GM21360 (cell line): Measurements from ENCODE around the gene SAMD10.
"Not testable (repeated sequence)": the region's sequence is repeated elsewhere in the genome, so short reads cannot be mapped to it uniquely, and the experiment has no call there.

Experiments used
- ATAC-seq: cut with Tn5 transposase; IDR thresholded peaks from one replicate; pipeline ENCODE4 v1.9.1; 2021; ENCODE audit warnings: mild to moderate bottlenecking, moderate library complexity; ENCODE audit not compliant: unreplicated experiment

SAMD10 gene

DNA sequence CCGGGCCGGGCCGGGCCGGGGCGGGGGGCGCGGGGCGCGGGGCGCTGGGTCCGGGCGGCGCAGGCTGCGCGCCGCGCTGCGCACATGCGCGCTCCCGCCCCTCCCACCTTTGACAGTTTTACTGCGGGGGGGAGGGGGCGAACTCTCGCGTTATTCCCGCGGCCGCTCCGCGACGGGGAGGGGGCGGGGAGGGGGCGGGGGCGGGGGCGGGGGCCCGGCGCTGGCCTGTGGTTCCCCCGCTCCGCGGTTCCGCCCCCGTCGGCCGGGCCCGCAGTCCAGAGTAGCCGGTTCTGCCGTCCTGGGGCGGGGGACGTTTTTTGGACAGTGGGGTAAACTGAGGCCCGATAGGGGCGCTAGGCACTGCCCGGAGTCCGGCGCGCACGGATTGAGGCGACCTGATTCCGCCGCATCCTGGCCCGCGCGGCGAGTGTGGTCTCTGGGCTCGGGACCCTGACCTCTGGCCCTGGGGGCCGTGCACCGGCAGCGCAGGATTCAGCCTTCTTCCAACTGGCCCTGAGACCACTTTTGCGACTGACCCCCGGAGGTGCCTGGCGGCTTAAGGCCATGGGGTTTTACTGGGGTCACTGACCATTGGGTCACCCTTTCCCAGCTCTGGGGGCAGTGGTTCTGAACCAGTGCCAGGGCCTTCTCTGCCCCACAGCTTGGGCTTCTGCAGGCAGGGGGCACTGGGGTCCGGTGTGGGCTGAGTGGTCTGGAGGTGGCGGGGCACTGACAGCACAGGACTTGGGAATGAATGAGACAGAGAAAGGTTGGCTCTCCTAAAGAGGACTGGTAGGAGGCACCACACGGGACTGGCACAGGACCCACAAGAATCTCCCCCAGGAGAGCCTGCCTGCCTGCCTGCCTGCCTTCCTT, 9.4 kb downstream of the SAMD10 start, which contains the start of gene ZNF512B:
Gene ZNF512B (minus strand): TSS at position 93 of the 876 bp plus-strand sequence. CDS start 1,980 bp downstream, outside the sequence.
- no peak for ATAC-seq

DNA sequence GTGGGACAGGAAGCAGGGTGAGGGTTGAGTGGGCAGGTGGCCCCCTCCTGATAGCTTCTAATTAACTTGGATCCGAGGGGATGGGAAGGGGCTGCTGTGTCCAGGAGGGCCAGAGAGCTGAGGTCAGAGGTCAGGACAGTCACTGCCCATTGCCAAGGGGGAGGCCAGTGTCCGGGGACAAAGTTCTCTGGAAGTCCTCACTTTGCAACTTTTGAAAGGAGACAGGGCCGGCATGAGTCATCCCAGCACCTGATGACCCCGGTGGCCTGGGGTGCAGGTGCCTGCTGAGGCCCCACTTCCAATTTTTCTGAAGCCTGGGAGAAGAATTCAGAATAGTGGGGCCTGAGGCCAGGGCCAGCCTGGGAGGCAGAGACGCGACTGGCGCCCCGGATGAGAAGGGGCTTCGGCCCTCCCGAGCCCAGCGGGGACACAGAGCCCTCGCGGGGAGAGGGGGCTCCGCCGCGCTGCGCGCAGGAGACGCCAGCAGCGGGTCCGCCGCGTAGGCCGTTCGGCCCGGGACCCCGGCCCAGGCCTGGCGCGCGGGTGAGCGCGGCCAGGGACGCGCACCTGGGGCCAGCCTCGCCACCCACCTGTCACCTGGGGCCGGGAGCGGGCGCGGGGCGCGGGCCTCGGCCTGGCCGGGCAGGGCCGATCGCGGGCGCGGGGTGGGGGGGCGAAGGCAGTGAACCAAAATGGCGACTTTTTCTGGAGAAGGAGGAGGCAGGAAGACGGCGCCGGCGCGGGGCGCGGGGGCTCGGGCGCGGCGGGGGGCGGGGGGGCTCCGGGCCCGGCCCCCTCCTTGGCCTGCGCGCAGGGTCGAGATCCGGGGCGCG, 10.3 kb downstream of the SAMD10 start:
- no peak for ATAC-seq

DNA sequence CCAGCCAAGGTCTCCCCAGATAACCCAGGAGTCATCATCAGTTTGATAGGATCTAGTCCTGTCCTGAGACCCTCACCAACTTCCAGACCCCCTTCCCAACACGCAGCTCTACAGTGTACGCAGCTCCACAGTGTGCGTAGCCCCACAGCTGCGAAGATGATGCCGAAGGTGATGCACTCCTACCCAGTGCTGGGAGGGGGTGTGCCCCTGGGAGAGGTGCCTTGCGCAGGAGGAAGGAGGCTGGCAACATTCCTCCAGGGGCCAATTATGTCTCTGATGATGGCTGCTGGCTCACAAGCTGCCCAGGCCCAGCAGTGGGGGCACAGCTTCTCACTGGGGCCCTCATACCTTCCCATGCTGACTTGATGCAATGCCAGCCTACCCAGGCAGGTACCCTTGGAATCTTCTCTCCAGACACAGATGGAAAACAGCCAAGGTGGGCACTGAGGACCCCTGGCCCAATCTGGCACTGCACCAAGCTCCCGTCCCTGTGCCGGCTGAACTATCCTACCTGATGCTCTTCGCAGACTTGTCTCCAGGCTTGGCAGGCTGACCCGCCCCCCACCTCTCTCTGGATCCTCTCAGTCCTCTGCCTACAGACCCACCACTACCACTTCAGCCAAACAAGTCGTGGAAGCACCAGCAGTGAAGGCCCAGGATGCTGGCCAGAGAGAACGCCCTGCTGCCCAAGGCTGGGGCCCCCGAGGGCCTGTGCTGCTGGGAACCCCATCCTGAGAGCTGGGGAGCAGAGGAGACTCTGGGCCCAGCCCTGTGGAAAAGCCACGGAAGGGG, 11.1 kb downstream of the SAMD10 start:
- ATAC-seq, result no peak

DNA sequence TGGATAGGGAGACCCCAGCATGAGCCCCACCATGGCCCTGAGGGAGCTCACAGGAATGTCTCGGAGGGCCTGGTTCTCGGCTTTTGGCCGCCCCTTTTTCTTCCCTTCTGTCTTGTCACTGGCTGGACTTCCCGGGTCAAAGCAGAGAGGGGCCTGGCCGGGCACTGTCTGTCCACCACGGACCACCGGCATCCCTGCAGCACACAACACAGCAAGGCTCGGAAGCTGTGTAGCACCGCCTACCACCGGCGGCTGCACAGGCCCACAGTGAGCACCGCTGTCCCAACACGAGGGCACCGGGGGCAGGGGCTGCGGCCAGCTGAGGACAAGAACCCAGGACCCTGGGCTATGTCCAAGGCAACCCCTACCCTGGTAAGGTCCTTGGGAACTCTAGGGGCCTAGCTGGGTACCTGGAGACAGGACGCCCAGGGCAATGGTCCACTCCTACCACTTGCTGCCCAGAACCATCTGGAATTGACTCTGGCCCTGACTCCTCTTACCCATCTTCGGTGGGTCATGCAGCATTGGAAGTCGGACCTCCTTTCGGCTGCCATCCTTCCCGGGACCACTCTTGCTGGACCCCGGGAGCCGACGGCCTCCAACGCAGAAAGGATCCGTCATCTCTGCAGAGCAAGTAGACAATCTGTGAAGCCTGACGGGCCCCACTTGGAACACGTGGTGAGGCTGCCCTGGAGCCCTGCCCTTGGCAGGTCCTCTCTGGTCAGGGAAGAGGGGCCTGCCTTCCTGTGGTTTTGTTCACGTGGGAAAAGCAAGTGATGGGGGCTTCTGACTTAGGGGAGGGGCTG, 11.9 kb downstream of the SAMD10 start:
- ATAC-seq, result no peak

DNA sequence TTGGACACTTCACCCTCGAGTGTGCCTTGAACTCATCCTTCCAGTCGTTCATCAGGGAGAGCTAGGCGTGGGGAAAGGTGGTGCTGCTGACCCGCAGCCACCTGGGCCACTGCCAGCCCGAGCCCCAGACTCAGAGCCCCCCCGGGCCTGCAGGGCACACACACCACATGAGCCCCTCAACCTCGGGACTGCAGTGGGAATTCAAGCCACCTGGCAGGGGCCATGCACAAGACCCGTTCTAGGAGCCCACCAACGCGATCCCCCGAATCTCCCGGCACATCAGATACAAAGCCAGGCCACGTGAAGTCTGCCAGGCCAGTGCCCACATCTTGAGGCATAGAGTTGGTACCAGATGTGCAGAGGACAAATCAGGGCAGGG, 12.5 kb downstream of the SAMD10 start:
- no peak for ATAC-seq

DNA sequence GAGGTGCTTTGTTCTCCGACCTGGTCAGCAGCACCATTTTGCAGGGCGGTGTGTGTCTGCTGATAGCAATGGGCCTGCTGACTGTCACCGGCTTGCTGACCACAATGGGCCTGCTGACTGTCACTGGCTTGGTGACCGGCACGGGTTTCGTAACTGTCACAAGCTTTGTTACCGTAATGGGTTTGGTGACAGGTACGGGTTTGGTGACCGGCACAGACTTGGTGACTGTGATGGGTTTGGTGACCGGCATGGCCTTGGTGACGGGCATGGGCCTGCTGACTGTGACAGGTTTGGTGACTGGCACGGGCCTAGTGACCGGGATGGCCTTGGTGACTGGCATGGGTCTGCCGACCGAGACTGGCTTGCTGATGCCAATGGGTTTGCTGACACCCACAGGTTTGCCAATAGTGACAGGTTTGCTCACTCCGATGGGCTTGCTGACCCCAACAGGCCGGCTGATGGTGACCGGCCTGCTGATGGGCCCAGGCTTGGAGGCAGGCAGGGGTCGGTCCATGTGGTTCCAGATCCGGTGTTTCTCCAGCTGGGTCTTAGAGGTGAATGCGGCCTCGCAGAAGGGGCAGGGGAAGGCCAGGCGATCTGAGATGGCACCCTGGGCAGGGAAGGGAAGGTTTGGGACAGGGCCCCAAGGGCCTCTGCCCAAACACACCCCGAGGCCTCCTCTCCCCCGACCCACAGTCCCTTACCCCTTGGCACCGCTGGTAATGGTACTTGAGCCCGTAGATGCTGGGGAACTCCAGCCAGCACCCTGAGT, 13.1 kb downstream of the SAMD10 start:
- ATAC-seq, result no peak

DNA sequence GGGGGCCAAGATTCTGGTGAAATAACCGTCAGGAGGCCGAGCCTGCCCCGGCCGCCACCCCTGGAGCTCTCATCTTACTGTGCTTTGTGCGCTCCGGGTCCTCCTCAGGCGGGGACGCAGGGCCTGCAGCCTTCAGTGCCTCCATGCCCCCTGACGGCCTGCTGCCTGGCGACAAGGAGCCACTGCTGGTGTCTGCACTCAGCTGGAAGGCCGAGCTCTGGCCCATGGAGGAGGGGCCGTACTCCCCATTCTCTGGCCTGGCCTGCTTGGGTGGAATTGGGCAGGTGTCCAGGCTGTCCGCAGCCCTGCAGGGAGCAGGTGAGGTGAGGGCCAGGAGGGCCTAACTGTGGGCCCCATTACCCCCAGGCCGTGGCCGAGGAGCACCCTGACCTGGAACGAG, 15.0 kb downstream of the SAMD10 start:
- no peak for ATAC-seq

DNA sequence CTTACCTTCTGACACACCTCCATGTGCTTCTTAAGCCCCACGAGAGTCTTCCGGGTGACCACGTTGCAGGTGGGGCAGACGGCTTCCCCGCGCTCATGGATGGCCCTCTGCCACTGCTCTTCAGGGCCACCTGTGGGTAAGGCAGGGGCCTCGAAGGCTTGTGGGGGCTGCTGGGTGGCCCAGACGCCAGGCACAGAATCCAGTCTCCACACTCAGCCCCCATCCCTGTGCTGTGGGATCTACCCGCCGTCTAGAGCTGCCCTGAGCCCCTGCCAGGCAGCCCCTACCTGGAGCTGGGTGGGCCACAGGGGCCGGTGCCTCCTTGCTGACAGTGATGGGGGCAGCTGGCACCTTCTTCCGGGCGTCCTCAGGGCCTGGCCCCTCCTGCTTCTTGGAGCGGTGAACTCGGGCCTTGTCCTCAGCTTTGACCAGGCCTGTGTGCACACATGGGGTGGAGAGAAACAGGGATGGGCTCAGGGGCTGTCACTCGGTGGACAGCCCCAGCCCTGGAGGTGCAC, 15.6 kb downstream of the SAMD10 start:
- no peak for ATAC-seq

DNA sequence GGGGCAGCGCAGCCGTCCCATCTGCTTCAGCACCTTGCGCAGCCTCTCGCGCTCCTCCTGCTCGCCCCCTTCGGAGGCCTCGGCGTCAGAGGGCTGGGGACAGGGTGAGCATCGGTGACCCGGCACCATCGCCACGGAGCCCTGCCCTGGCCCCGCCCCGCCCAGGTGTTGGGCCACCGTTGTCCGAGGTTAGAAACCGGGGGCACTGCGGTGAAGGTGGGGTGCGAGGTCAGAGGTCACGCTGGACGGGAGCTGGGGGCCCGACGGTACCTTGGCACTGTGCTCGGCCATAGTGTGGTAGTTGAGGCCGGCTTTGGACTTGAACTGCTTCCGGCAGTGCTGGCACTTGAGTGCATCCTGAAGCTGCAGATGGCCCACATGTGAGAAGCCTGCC, 16.1 kb downstream of the SAMD10 start:
- ATAC-seq, result no peak

DNA sequence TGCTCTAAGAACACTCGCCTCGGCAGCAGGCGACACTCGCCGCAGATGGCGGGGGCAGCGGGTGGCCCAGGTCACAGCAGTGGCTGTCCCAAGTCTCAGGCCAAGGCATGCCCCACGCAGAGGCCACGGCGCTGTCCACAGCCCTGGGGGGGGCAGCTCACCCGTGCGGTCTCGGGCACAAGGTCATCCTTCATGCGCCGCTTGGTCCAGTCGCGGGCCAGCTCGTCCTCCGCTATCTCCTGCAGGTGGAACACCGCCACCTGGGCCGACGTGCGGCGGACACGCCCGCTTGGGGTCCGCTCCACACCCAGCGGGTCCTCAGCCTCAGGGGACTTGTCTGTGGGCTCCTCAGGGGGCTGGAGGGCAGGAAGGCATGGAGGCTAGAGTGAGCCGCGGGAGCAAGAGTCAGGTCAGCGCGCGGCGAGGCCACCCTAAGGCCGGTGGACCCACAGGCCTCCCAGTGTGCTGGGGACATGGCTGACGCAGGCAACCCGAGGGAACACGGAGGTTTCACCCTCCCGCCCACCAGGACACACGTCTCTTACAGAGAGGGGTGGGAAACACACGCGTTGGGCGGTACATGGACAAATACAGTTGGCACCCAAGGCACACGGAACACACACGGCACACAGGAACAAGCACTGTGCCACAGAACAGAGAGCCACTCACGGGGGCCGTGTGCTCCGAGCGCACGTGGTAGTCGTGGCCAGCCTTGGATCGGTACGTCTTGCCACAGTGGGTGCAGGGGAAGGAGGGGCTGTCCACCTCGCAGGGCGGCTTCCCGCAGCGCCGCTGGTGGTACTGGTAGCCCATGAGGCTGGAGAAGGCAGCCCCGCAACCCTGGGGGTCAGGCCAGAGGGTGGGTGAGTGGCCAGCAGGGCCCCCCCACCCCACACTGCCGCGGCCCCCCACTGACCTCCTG, 16.8 kb downstream of the SAMD10 start:
- no peak for ATAC-seq

DNA sequence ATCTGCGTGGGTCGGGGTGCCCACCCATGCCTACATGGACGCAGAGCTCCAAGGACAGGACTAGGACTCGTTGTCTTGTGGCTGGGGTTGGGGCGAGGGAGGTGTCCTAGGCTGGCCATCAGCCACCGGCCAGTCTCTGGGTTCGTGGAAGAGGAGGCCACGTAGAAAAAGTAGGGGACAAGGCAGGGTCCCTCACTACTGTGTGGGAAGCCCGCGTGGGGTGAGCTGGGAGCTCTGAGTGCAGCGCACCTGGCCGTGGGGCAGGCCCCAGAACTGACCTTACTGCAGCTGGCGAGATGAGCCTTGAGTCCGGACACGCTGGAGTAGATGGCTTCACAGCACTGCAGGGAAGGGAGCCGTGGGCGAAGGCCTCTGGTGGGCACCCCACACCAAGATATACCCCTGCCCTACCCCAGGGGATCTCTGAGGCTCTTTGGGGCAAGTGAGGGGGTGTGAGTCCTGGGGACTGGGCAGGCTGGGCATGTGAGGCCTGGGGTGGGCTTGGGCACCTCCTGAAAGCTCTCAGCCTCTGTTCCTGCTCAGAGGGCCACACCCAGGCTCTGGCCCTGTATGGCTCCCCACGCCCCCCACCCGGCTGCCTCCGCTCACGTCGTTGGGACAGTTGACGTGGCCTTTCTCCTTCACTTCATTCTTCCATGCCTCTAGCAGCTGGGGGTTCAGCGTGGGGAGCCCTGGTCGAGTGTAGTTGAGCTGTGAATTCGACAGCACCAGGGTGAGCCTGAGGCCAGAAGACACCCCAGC, 17.6 kb downstream of the SAMD10 start:
- no peak for ATAC-seq

DNA sequence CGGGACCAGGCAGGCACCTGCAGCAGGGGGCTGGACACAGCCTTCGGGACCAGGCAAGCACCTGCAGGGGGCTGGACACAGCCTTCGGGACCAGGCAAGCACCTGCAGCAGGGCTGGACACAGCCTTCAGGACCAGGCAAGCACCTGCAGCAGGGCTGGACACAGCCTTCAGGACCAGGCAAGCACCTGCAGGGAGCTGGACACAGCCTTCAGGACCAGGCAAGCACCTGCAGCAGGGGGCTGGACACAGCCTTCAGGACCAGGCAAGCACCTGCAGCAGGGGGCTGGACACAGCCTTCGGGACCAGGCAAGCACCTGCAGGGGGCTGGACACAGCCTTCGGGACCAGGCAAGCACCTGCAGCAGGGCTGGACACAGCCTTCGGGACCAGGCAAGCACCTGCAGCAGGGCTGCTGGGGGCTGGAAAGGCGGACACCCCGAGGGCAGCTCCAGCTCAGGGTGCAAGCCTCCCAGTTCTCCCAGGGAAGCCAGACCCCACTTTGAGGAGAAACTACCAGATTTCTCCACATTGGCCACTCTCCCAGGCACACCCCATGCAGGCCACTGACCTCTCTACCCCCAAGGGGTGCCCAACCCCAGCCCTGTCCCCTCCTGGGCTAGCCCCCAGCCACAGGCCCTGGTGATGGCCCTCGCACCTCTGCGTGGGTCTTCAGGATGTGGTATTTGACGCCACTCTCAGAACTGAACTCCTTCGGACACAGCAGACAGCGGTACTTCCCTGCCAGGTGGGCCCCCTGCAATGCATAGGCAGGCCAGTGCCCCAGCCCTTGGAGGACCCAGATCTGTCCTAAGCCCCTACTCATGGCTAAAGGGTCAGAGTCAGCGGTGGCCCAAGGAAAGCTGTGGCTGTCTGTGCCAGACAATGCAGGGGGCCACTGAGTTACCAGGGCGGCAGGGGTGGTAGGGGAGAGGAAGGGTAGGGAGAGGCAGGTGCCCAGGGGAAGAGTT, 18.5 kb downstream of the SAMD10 start:
- ATAC-seq, result not testable (repeated sequence)

DNA sequence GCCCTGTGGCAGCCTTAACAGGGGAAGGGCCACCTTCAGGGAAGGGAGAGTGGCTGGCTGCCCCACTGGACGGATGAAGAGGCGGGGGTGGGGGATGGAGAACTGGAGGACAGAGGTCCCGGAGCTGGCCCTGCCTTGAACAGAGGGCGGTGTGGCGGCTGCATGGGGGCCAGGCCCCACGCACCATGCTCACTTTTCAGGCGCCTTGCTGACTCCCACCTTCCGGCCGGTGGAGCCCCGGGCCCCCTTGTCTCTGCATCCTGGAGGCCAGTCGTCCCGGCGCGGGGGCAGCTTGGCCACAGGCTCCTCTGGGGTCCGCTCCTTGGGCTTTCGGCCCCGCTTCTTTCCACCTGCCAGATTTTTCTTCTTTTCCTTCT, 19.8 kb downstream of the SAMD10 start:
- no peak for ATAC-seq

DNA sequence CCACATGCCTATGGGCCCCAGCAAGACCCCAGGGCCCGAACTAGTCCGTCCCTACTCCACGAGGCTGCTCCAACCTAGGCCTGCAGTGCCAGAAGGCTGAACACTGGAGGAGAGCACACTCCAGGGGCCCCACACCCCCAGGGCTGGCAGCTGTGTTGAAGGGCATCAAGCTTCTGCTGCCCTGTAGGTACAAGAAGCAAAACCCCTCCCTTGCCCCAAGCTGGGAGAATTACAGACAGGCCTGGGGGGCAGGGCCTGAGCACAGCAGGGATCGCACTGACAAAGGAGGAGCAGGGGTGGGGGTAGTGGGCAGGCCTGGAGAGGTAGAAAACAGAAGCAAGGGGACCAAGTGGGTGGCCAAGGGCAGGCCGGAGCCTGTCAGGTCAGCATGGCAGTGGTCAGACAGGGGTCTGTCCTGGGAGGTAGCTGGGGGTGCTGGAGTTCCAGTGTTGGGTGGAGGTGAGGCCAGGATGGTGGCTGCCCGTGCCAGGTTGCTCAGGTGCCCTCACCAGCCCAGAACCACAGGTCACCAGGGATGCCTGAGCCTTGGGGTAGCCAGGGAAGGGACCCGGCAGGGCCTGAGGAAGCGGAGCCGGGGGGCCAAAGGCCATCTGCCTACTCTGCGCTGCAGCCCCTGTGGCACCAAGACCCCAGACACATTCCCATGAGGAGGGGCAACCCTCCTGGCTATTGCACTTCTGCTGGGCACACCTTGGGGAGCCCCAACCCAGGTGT, 20.3 kb downstream of the SAMD10 start:
- no peak for ATAC-seq

DNA sequence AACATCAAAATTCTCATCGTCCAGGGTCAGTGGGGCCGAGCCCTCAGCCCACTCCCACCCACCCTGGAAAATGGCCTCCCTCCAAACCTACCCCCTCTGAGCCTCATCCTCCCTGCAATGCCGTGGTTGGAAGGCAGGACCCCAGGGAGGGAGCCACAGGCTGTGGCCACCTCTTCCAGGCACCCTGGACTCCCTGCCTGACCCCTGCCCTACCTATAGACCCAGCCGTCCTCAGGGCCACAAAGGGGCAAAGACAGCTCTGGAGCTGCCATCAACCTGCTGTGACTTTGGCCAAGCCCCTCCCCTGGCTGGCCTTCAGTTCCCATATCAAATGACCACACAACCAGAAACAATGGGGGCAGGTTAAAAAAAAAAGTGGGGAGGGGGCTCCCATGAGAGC, 21.0 kb downstream of the SAMD10 start:
- ATAC-seq, result no peak
